GM10266 (cell line): ENCODE data around the gene ELOVL1.

ENCODE experiments used
- DNase-seq: peaks from one replicate; pipeline ENCODE4 v3.0.0; 2012; ENCODE audit errors: extremely low spot score
- TF ChIP-seq, protein P1 (sequence below): IDR thresholded peaks from 2 replicates; pipeline ENCODE4 v1.5.1; 2012; ENCODE audit warnings: mild to moderate bottlenecking, low read depth; ENCODE audit not compliant: control insufficient read depth, insufficient read depth; ENCODE audit errors: missing control alignments

ELOVL1 gene

DNA sequence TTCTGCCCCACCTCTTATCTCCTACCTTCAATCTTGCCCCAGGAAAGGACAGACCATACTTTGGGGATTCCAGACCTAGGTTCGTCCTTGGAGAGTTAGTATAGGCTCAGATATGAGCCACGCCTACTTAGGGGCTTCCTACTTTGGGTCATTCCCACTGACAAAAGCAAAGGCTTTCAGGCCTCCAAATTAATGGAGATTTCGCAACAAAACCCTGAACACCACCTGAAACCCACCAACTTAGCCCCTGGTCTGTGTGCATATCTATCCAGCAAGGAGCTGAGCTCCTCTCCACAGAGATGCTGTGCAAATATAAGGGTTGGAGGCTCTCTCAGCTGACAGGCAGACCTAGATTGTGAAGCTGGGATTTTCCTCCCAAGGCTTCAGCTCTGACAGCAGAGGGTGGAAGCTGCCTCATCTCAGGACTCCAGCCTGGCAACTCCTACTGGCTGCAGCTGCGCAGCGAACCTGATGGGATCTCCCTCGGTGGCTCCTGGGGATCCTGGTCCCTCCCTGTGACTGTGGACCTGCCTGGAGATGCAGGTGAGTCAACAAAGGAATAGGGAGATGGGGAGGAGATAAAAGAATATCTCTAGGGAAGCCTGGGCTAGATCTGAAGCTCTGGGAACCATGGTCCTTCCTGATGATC is 28.1 kb downstream of the ELOVL1 start:
- DNase-seq = no peak
- TF ChIP-seq, protein P1, sequence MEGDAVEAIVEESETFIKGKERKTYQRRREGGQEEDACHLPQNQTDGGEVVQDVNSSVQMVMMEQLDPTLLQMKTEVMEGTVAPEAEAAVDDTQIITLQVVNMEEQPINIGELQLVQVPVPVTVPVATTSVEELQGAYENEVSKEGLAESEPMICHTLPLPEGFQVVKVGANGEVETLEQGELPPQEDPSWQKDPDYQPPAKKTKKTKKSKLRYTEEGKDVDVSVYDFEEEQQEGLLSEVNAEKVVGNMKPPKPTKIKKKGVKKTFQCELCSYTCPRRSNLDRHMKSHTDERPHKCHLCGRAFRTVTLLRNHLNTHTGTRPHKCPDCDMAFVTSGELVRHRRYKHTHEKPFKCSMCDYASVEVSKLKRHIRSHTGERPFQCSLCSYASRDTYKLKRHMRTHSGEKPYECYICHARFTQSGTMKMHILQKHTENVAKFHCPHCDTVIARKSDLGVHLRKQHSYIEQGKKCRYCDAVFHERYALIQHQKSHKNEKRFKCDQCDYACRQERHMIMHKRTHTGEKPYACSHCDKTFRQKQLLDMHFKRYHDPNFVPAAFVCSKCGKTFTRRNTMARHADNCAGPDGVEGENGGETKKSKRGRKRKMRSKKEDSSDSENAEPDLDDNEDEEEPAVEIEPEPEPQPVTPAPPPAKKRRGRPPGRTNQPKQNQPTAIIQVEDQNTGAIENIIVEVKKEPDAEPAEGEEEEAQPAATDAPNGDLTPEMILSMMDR = no peak

DNA sequence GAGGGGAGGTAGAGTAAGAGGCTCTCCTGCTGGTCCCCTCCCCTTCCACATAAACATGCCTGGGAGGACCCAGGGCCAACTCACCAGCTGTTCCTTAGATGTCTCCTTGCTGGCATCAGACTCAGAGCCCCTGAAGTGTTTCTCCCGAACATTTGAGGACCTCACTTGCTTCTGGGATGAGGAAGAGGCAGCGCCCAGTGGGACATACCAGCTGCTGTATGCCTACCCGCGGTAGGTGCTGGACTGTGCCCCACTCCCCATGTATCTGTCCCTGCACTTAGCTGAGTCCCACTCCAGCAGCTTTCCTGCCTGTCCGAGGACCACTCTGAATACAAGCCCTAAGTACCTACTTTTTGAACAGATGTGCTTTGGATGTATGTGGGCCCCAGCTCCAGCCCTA is 29.8 kb downstream of the ELOVL1 start:
- no peak for DNase-seq
- TF ChIP-seq, protein P1 = no peak

DNA sequence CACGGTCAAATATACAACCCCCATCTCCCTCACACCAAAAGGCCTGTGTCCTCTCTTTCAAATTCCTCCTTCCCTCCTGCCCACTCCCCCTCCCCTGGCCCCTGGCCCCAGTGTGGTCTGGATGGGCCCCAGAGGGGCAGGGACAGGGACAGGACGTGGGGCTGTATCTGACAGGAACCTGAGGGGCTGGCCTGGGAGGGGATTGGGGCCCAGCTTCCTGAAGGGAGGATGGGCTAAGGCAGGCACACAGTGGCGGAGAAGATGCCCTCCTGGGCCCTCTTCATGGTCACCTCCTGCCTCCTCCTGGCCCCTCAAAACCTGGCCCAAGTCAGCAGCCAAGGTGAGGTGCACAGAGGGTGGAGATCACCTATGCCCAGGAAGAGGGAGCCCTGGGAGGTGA is 30.2 kb downstream of the ELOVL1 start, which contains the start of gene MPL:
TSS of gene MPL (plus strand) at position 231 of the 400 bp plus-strand sequence. CDS start at position 262, 31 bp downstream.
- DNase-seq = no peak
- TF ChIP-seq, protein P1 = no peak

DNA sequence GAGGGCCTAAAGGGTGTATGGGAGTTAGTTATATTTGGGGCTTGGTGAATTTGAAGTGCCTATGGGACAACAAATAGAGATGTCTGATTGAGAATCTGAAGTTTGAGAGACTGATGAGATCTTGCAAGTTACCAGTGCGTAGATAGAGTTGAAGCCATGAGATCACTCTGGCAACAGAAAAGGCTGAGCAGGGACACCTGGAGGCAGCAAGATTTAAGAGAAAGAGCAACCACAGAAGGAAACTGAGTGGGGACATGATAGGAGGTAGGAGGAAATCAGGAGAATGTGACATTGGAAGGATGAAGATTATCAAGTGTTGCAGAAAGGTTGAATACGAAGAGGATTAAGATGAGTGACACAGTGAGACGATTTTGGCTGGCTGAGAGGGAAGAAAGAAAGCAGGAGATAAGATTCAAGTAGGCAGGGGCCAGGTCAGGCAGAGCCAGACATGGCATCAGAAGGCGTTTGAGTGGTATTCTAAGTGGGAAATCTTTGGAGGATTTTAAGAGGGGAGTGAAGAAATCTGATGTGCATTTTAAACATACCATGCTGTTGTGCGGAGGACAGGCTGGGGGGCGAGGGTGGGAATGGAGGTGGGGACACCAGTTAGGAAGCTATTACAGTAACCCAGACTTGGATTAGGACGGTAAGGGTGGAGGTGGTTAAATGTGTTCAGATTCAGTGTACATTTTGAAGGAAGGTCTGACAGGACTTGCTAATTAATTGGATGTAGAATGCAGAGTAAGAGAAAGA is 33.2 kb downstream of the ELOVL1 start:
- TF ChIP-seq, protein P1 = peak; percentile 7
- DNase-seq = no peak

DNA sequence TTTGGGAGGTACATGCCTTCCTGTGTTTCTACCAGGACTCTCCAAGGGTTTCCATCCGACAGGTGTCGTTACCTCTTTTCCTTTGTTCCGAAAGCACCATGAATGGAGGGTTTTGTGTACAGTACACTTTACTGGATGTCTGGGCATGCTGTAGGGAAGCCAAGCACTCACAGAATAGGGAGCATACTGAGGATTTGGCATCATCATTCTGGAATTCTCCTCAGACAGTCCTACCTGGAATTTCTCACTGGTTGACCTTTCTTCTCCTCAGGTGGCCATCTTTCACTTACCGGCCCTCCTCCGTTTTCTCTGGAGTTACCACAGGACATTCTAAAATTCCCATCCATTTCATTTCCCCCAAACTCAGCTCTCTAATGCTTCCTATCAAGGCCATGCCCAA is 36.1 kb downstream of the ELOVL1 start:
- TF ChIP-seq, protein P1 = no peak
- no peak for DNase-seq

DNA sequence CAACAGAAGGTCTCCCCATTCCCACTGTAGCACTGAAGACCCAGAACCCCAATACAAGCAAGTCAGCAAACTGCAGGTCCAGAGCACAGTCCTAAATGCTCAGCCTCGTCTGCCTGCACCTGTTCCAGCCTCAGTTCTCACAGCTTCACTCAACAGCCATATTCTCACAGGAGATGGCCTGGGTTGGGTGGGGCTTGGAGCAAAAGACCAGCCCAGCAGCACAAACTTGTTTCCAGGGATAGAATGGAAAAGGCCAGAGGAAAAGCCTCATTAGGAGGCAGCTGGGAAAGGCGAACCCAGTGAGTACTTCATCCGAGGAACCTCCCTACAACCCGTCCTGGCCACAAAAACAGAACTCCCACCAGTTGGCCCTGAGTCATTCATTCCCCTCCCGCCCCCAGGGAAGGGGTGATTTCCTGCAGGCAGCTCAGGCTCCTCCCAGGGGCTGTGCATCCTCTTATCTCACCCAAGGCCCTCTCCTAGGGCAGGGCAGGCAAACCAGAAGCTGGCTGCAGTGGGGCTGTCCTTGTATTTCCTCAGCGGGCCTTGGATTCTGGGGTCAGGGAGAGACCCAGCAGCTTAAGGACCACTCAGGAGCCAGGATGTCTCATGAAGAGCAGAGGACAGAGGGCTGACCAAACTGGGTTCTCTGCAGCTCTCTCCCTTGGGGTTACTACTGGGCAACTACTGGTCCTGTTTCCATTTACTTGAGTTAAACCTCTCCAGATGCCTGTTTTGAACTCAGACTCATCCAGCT is 37.6 kb downstream of the ELOVL1 start:
- TF ChIP-seq, protein P1 = no peak
- peak; percentile 75 for DNase-seq
